Measurements from ENCODE around the gene GRM5. TPM values are rescaled to one million over a fixed set of nuclear protein-coding genes. Genes with fewer than 3 reads are reported as not detected.

Gene GRM5
- total and polyA plus RNA-seq, 8 donors: 0.37 TPM; not detected in 7

DNA sequence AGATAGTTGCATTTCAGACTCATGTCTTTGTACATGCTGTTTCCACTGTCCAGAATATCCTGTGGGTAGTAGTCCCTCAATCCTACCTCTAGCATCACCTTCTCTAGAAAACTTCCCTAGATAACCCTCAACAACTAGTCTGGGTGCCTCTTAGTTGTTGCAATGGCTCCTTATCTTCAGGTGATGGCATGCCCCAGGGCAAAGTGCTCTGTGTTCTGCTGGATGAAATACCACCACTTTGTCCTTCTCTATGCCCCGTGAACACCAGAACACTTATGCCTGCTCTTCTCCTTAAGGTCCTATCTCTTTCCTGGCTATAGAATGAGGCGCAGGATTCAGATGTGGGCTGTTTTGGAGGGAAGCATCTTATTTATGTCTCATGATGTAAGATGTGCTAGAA is 569.9 kb downstream of the GRM5 start:
- no peak for DNase-seq
- TF ChIP-seq EP300 (IDR thresholded peaks at IDR 0.05): no peak
- Histone ChIP-seq H3K9me3 (no peaks in the 10 kb centered on the region), H3K27ac (no peak overlapping the region), H3K4me3 (no peak overlapping the region), H3K4me1 (no peaks in the 10 kb centered on the region), H3K27me3 (no peaks in the 10 kb centered on the region), H3K36me3 (no peaks in the 10 kb centered on the region)
- intact Hi-C loops (cut with DNase I; ENCODE audit: low total_unique reads): no loop called here
- 87 to 95% (median 93%) methylated on average over 2 of the region's 2 CpGs for WGBS, 5 donors

DNA sequence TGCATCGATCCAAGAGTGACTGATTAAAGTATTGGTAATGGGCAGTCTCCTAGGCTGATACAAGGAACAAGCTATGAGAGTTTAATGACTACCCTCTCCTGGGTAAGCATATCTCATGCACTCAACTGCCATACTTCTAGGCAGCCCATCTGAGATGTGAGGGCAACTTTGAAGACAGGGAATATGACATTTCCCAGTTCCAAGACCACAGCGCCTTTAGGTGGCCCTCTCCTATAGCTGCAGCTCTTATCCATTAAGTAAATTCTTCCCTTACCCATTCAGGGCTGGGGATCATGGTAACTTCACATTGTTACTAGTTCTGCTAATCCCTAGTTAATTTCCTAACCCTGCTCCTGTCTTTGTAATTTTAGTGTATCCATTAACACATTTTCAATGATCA is 570.9 kb downstream of the GRM5 start:
- Histone ChIP-seq H3K27ac (no peak overlapping the region), H3K36me3 (no peaks in the 10 kb centered on the region), H3K27me3 (no peaks in the 10 kb centered on the region), H3K4me3 (no peak overlapping the region), H3K4me1 (no peaks in the 10 kb centered on the region), H3K9me3 (no peaks in the 10 kb centered on the region)
- no peak for TF ChIP-seq POLR2A (IDR thresholded peaks at IDR 0.05)
- TF ChIP-seq, protein P1, sequence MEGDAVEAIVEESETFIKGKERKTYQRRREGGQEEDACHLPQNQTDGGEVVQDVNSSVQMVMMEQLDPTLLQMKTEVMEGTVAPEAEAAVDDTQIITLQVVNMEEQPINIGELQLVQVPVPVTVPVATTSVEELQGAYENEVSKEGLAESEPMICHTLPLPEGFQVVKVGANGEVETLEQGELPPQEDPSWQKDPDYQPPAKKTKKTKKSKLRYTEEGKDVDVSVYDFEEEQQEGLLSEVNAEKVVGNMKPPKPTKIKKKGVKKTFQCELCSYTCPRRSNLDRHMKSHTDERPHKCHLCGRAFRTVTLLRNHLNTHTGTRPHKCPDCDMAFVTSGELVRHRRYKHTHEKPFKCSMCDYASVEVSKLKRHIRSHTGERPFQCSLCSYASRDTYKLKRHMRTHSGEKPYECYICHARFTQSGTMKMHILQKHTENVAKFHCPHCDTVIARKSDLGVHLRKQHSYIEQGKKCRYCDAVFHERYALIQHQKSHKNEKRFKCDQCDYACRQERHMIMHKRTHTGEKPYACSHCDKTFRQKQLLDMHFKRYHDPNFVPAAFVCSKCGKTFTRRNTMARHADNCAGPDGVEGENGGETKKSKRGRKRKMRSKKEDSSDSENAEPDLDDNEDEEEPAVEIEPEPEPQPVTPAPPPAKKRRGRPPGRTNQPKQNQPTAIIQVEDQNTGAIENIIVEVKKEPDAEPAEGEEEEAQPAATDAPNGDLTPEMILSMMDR (IDR thresholded peaks at IDR 0.05): no peak
- TF ChIP-seq POLR2AphosphoS5 (IDR thresholded peaks at IDR 0.05): no peak
- TF ChIP-seq EP300 (IDR thresholded peaks at IDR 0.05): no peak
- intact Hi-C loops (cut with DNase I; ENCODE audit: low total_unique reads): no loop called here
- WGBS, 5 donors: 90 to 100% (median 93%) methylated on average over 2 of the region's 2 CpGs
- DNase-seq: no peak

DNA sequence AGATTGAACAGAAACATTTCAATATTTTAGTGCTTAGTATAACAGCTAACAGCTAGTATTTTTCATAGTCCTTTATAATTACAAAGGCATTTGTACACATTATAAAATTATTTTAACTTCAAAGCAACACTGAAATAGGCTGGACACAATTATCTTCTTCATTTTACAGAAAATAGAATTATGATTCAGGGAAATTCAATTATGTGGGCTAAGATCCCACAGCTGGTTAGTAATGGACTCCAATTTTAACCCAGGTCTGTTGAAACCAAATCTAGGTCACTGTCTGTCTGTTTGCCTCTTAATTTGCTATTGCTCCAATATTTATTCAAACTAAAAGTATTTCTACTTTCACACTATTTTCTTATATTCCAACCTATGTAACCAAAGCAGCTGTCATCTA is 574.1 kb downstream of the GRM5 start:
- intact Hi-C loops (cut with DNase I; ENCODE audit: low total_unique reads): no loop called here
- Histone ChIP-seq H3K27me3 (no peaks in the 10 kb centered on the region), H3K9me3 (no peaks in the 10 kb centered on the region), H3K36me3 (no peaks in the 10 kb centered on the region), H3K4me1 (no peaks in the 10 kb centered on the region), H3K27ac (no peak overlapping the region), H3K4me3 (no peak overlapping the region)
- DNase-seq: no peak
- TF ChIP-seq EP300 (IDR thresholded peaks at IDR 0.05) (no peak), POLR2AphosphoS5 (IDR thresholded peaks at IDR 0.05) (no peak), POLR2A (IDR thresholded peaks at IDR 0.05) (no peak)
- TF ChIP-seq, protein P1 (IDR thresholded peaks at IDR 0.05): no peak

DNA sequence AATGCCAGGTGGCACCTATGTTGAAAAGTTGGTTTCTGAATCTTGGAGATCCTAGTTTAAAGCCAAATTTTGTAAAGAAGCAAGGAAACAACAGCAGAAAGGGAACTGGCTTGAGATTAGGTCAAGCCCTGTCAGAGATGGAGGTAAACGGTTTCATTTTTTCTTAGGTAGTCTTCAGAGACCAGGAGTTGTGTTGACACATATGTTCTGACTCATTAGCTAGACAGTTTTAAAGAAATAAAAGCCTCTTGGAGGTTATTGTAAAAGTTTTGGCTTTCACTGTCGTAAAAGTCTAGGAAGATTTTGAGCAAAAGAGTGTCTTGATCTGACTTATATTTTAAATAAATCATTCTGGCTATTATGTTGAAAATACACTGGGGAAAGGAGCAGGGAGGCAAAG is 576.8 kb downstream of the GRM5 start:
- no peaks in the 10 kb centered on the region for H3K9me3 ChIP-seq
- TF ChIP-seq, protein P1 (IDR thresholded peaks at IDR 0.05): no peak
- TF ChIP-seq POLR2AphosphoS5 (IDR thresholded peaks at IDR 0.05): no peak
- TF ChIP-seq EP300 (IDR thresholded peaks at IDR 0.05): no peak
- TF ChIP-seq POLR2A (IDR thresholded peaks at IDR 0.05): no peak
- no peaks in the 10 kb centered on the region for H3K4me1 ChIP-seq
- H3K27me3 ChIP-seq: no peaks in the 10 kb centered on the region
- no peaks in the 10 kb centered on the region for H3K36me3 ChIP-seq
- WGBS, 5 donors: 67 to 74% (median 70%) methylated on average over 2 of the region's 2 CpGs
- H3K27ac ChIP-seq: no peak overlapping the region
- intact Hi-C loops (cut with DNase I; ENCODE audit: low total_unique reads): no loop called here
- no peak overlapping the region for H3K4me3 ChIP-seq
- no peak for DNase-seq

DNA sequence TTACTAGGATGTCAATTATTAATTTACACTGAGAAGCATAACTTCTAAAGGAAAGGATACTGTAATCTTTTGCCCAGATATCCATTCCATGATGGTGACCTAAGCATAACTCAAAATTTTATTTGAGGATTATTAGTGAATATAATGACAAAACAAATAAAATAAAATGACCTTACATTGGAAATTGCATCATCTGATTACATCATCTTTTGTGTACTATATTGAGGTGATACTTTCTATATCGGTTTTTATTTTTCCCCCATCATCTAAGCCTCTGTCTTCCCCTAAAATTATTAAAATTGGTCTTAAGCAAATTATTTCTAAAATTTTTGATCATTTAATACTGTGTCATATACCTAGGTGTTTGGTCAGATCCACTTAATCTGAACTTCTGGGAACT is 578.1 kb downstream of the GRM5 start:
- Histone ChIP-seq H3K9me3 (no peaks in the 10 kb centered on the region), H3K27me3 (no peaks in the 10 kb centered on the region), H3K36me3 (no peaks in the 10 kb centered on the region), H3K4me1 (no peaks in the 10 kb centered on the region), H3K27ac (no peak overlapping the region), H3K4me3 (no peak overlapping the region)
- DNase-seq: no peak
- 79 to 93% (median 91%) methylated on average over 1 of the region's 1 CpG for whole genome bisulfite sequencing, 5 donors
- intact Hi-C loops (cut with DNase I; ENCODE audit: low total_unique reads): no loop called here
- no peak for TF ChIP-seq EP300 (IDR thresholded peaks at IDR 0.05)
- TF ChIP-seq, protein P1 (IDR thresholded peaks at IDR 0.05): no peak
- TF ChIP-seq POLR2A (IDR thresholded peaks at IDR 0.05): no peak
- TF ChIP-seq POLR2AphosphoS5 (IDR thresholded peaks at IDR 0.05): no peak

Measured in stomach (tissue), 9 donors.